ENCODE results near the gene RHBDD3. TPM values are rescaled to one million over a fixed set of nuclear protein-coding genes. Genes with fewer than 3 reads are reported as not detected.

Gene RHBDD3
- total and polyA plus RNA-seq, 9 of the 15 experiments (the other 6 are each of a cell fraction or from before 2014, with no cell fraction given) = 0.32 to 35.6 (median 14.0) TPM

DNA sequence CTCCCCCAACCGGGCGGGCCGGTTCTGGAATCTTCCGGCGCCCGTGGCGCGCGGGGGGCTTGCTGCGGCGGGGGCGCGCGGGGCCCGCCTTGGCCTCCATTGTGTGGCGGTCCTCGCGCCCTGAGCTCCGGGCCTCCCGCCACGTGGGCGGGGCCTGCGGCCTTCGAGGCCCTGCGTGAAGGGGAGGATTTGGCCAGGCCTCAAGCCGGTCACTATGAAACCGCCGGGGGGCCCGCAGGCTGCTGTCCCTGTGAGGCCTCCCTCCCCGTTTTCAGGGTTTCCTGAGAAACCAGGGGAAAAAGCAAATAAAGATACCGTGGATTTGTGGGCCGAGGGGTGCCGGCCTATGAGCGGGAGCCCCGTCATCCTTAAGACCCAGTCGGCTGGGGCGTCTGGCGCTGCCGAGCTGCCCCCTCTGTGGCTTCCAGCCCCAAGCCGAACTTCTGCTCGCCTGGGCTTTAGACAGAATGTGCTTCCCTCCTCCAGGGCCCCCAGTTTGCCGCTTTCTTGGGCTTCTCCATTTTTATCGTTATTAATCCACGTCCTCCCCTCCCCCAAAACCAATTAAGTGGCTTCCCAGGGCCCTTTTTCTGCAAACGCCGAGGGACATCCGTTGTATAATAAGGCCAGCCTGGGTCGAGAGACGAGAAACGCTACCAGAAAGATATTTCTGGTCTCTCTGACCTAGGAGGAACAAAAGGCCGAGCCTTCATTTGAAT lies 889 bp upstream of the RHBDD3 start:
- Histone ChIP-seq H3K27me3 (ENCODE audit: control insufficient read depth in 2 of 2, insufficient read depth in 2 of 2, low read length in 2 of 2) (no peaks in the 10 kb centered on the region), H3K9ac (ENCODE audit: insufficient read depth in 1 of 2, low read depth in 2 of 2, low read length in 2 of 2) (peak overlapping the region; percentile 100), H3K79me2 (ENCODE audit: control insufficient read depth, insufficient read depth, low read length) (peaks cover 81% of the 10 kb centered on the region), H3K36me3 (ENCODE audit: control insufficient read depth, insufficient read depth, low read length) (peaks cover 76% of the 10 kb centered on the region), H3K9me1 (ENCODE audit: control insufficient read depth, insufficient read depth, low read length) (peaks cover 6% of the 10 kb centered on the region), H3K4me3 (peak overlapping the region; percentile 91), H4K20me1 (replicated peaks; ENCODE audit: control insufficient read depth, insufficient read depth, low read length) (peaks cover 39% of the 10 kb centered on the region), H3K4me2 (ENCODE audit: insufficient read depth, low read length) (peak overlapping the region; percentile 96), H2AFZ (ENCODE audit: low read depth, low read length) (peak overlapping the region; percentile 100), H3K4me1 (replicated peaks in 1 of 2; ENCODE audit: control insufficient read depth in 2 of 2, insufficient read depth in 2 of 2, low read length in 2 of 2) (peaks cover 22 to 31% of the 10 kb centered on the region in 2 experiments; a peak in 4 of 5 replicates), H3K27ac (ENCODE audit: extremely low read depth, low read depth, low read length) (peak overlapping the region; percentile 100), H3K9me3 (replicated peaks; ENCODE audit: control insufficient read depth, insufficient read depth, low read depth, low read length) (no peaks in the 10 kb centered on the region)
- ATAC-seq (peak; percentile 71), FAIRE-seq (no peak), DNase-seq (ENCODE audit: extremely low read depth in 1 of 4, low spot score in 3 of 4) (peak; percentile 42 to 69 (median 66))
- TSS peak; percentile 46 for BruUV-seq (replicated peaks)
- WGBS (ENCODE audit: insufficient coverage, low coverage, missing lambda C conversion rate) = 2% methylated on average over 22 of the region's 51 CpGs
- CTCF ChIA-PET (ENCODE audit: low intra/inter-chr PET ratio) = no interaction called here
- in situ Hi-C loops (cut with MboI) = no loop called here
- POLR2A ChIA-PET = interaction anchor here (0.5 to 2.9 kb wide), 10 partner anchors 8 to 469 kb away, joined by 3 to 10 read pairs (median 4); partner anchors contain the start of gene XBP1
- intact Hi-C loops (cut with micrococcal nuclease) = loop anchor here (10.0 kb wide), 1 partner anchor 384 kb away; the partner anchor contains the start of gene ZNRF3
- TF ChIP-seq ERF (CRISPR knock-in tag; IDR thresholded peaks at IDR 0.05) (peak; percentile 57; the same call in 1 of the 2 replicates), MYC (IDR thresholded peaks at IDR 0.05; ENCODE audit: low read depth, low read length) (peak; percentile 85), MYC (CRISPR knock-in tag; IDR thresholded peaks at IDR 0.05; ENCODE audit: borderline replicate concordance, low read depth) (no peak), PRDM10 (IDR thresholded peaks at IDR 0.05; ENCODE audit: partially characterized antibody) (no peak), REST (IDR thresholded peaks at IDR 0.05; ENCODE audit: borderline replicate concordance) (0 out of 2 replicates have a peak, but pooled peaks have one; percentile 3), REST (CRISPR knock-in tag; IDR thresholded peaks at IDR 0.05; ENCODE audit: low read depth) (no peak)
- TF ChIP-seq, protein P1, sequence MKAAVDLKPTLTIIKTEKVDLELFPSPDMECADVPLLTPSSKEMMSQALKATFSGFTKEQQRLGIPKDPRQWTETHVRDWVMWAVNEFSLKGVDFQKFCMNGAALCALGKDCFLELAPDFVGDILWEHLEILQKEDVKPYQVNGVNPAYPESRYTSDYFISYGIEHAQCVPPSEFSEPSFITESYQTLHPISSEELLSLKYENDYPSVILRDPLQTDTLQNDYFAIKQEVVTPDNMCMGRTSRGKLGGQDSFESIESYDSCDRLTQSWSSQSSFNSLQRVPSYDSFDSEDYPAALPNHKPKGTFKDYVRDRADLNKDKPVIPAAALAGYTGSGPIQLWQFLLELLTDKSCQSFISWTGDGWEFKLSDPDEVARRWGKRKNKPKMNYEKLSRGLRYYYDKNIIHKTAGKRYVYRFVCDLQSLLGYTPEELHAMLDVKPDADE (conservative IDR thresholded peaks at IDR 0.05; ENCODE audit: control insufficient read depth, low read depth, low read length) = no peak

Measured in K562 (cell line).